ENCODE measurements around the gene CERKL. TPM values are rescaled to one million over a fixed set of nuclear protein-coding genes. Genes with fewer than 3 reads are reported as not detected.

The CERKL gene
- total RNA-seq, 1 experiment from 2014 or later: 1.6 TPM

- no peak for DNase-seq (ENCODE audit: low read depth)
- in situ Hi-C loops (cut with HindIII; ENCODE audit: low pct_unique_long_range_greater_than_20kb, low sequenced_read_pairs): no loop called here
Observed at GRCh38 chr2:181642086-181642485, 14.8 kb downstream of the CERKL start.

GRCh38 chr2:181639686-181640085 is 17.2 kb downstream of the CERKL start:
- no peak for DNase-seq (ENCODE audit: low read depth)
- in situ Hi-C loops (cut with HindIII; ENCODE audit: low pct_unique_long_range_greater_than_20kb, low sequenced_read_pairs): no loop called here

- no peak for DNase-seq (ENCODE audit: low read depth)
- in situ Hi-C loops (cut with HindIII; ENCODE audit: low pct_unique_long_range_greater_than_20kb, low sequenced_read_pairs): no loop called here
Observed at GRCh38 chr2:181632733-181633401, 24.0 kb downstream of the CERKL start.

GRCh38 chr2:181628590-181629585 is 28.0 kb downstream of the CERKL start:
- in situ Hi-C loops (cut with HindIII; ENCODE audit: low pct_unique_long_range_greater_than_20kb, low sequenced_read_pairs): no loop called here
- DNase-seq (ENCODE audit: low read depth): no peak

- DNase-seq (ENCODE audit: low read depth): no peak
- in situ Hi-C loops (cut with HindIII; ENCODE audit: low pct_unique_long_range_greater_than_20kb, low sequenced_read_pairs): no loop called here
Observed at GRCh38 chr2:181627545-181627944, 29.4 kb downstream of the CERKL start.

GRCh38 chr2:181626671-181627070 is 30.2 kb downstream of the CERKL start:
- in situ Hi-C loops (cut with HindIII; ENCODE audit: low pct_unique_long_range_greater_than_20kb, low sequenced_read_pairs): no loop called here

GRCh38 chr2:181623159-181623558 is 33.7 kb downstream of the CERKL start:
- in situ Hi-C loops (cut with HindIII; ENCODE audit: low pct_unique_long_range_greater_than_20kb, low sequenced_read_pairs): no loop called here

More at GRCh38 chr2:181626671-181627070, 30.2 kb downstream of the CERKL start:
- no peak for DNase-seq (ENCODE audit: low read depth)

GRCh38 chr2:181621779-181622490 is 35.0 kb downstream of the CERKL start:
- in situ Hi-C loops (cut with HindIII; ENCODE audit: low pct_unique_long_range_greater_than_20kb, low sequenced_read_pairs): no loop called here
- no peak for DNase-seq (ENCODE audit: low read depth)

More at GRCh38 chr2:181623159-181623558, 33.7 kb downstream of the CERKL start:
- DNase-seq (ENCODE audit: low read depth): no peak

GRCh38 chr2:181619516-181619915 is 37.4 kb downstream of the CERKL start:
- in situ Hi-C loops (cut with HindIII; ENCODE audit: low pct_unique_long_range_greater_than_20kb, low sequenced_read_pairs): no loop called here
- no peak for DNase-seq (ENCODE audit: low read depth)

- in situ Hi-C loops (cut with HindIII; ENCODE audit: low pct_unique_long_range_greater_than_20kb, low sequenced_read_pairs): no loop called here
- no peak for DNase-seq (ENCODE audit: low read depth)
Observed at GRCh38 chr2:181616715-181617114, 40.2 kb downstream of the CERKL start.

GRCh38 chr2:181614874-181615638 is 41.8 kb downstream of the CERKL start:
- in situ Hi-C loops (cut with HindIII; ENCODE audit: low pct_unique_long_range_greater_than_20kb, low sequenced_read_pairs): no loop called here
- no peak for DNase-seq (ENCODE audit: low read depth)

GRCh38 chr2:181613241-181613640 is 43.7 kb downstream of the CERKL start:
- in situ Hi-C loops (cut with HindIII; ENCODE audit: low pct_unique_long_range_greater_than_20kb, low sequenced_read_pairs): no loop called here
- no peak for DNase-seq (ENCODE audit: low read depth)

GRCh38 chr2:181607629-181608590 is 49.0 kb downstream of the CERKL start:
- DNase-seq (ENCODE audit: low read depth): no peak
- in situ Hi-C loops (cut with HindIII; ENCODE audit: low pct_unique_long_range_greater_than_20kb, low sequenced_read_pairs): no loop called here

GRCh38 chr2:181605889-181606837 is 50.7 kb downstream of the CERKL start:
- in situ Hi-C loops (cut with HindIII; ENCODE audit: low pct_unique_long_range_greater_than_20kb, low sequenced_read_pairs): no loop called here
- DNase-seq (ENCODE audit: low read depth): no peak

GRCh38 chr2:181602017-181602416 is 54.9 kb downstream of the CERKL start:
- in situ Hi-C loops (cut with HindIII; ENCODE audit: low pct_unique_long_range_greater_than_20kb, low sequenced_read_pairs): no loop called here
- no peak for DNase-seq (ENCODE audit: low read depth)

GRCh38 chr2:181596556-181596955 is 60.3 kb downstream of the CERKL start:
- no peak for DNase-seq (ENCODE audit: low read depth)
- in situ Hi-C loops (cut with HindIII; ENCODE audit: low pct_unique_long_range_greater_than_20kb, low sequenced_read_pairs): no loop called here

Measured in Caki2 (cell line).